ENCODE results near the gene AP5B1. TPM values are rescaled to one million over a fixed set of nuclear protein-coding genes. Genes with fewer than 3 reads are reported as not detected.

AP5B1 gene
- total and polyA plus RNA-seq, 2 of the 8 experiments (the other 6 are each of a cell fraction or from before 2014, with no cell fraction given) = 7.6 to 10.0 TPM

GRCh38 chr11:65778431-65778900, 2.3 kb downstream of the AP5B1 start (continued):
- TF ChIP-seq PHF8 (conservative IDR thresholded peaks at IDR 0.05; ENCODE audit: low read depth, low read length) (no peak), SIN3A (conservative IDR thresholded peaks at IDR 0.05 in 1 of 2, IDR thresholded peaks at IDR 0.05 in 1 of 2; ENCODE audit: low read depth in 1 of 2, low read length in 2 of 2) (no peak)
